Loucy (cell line): ENCODE measurements around the gene RMI1.

Experiments
- H2AFZ ChIP-seq: fragments of 200-600 bp; sonication (generic); 2 replicates; pipeline ENCODE4 v1.6.0; 2016; ENCODE audit warnings: antibody characterized with exemption, mild to moderate bottlenecking, low read length, moderate library complexity
- H3F3A ChIP-seq: fragments of 200-600 bp; 2 replicates; pipeline ENCODE4 v1.6.0; 2016; ENCODE audit warnings: antibody characterized with exemption, low read depth, mild to moderate bottlenecking
- H3K27me3 ChIP-seq: fragments of 200-600 bp; sonication (generic); 2 replicates; pipeline ENCODE4 v1.6.1; 2014; ENCODE audit warnings: low read length, mild to moderate bottlenecking; ENCODE audit not compliant: insufficient read depth, poor library complexity, severe bottlenecking
- H3K36me3 ChIP-seq: fragments of 200-600 bp; sonication (generic); 2 replicates; pipeline ENCODE4 v1.6.1; 2016; ENCODE audit warnings: low read length; ENCODE audit not compliant: insufficient read depth
- H3K4me1 ChIP-seq: fragments of 200-600 bp; sonication (generic); 2 replicates; pipeline ENCODE4 v1.5.1; 2014; ENCODE audit warnings: low read length, mild to moderate bottlenecking; ENCODE audit not compliant: insufficient read depth, poor library complexity, severe bottlenecking
- H3K4me2 ChIP-seq: fragments of 200-600 bp; sonication (generic); 2 replicates; pipeline ENCODE4 v1.6.0; 2014; ENCODE audit warnings: antibody characterized with exemption, low read length, low read depth, mild to moderate bottlenecking; ENCODE audit not compliant: poor library complexity, severe bottlenecking
- H3K4me3 ChIP-seq: fragments of 200-600 bp; sonication (generic); 2 replicates; pipeline ENCODE4 v1.5.1; 2014; ENCODE audit warnings: low read length, mild to moderate bottlenecking, mixed read lengths; ENCODE audit not compliant: poor library complexity, severe bottlenecking
- H3K79me2 ChIP-seq: fragments of 200-600 bp; sonication (generic); 2 replicates; pipeline ENCODE4 v1.6.1; 2014; ENCODE audit warnings: low read length; ENCODE audit not compliant: insufficient read depth
- H3K9ac ChIP-seq: fragments of 200-600 bp; sonication (generic); 2 replicates; pipeline ENCODE4 v1.6.0; 2014; ENCODE audit warnings: mild to moderate bottlenecking, low read depth, low read length, moderate library complexity; ENCODE audit not compliant: poor library complexity, severe bottlenecking
- H3K9me2 ChIP-seq: fragments of 200-600 bp; sonication (generic); replicated peaks from 2 replicates; pipeline ENCODE4 v1.6.1; 2016; ENCODE audit warnings: low read depth, low read length, mixed read lengths
- H3K9me3 ChIP-seq: fragments of 200-600 bp; sonication (generic); 2 replicates; pipeline ENCODE4 v1.6.1; 2014; ENCODE audit warnings: mild to moderate bottlenecking, antibody characterized with exemption, low read length, low read depth; ENCODE audit not compliant: insufficient read depth
- H4K20me1 ChIP-seq: fragments of 200-600 bp; sonication (generic); 2 replicates; pipeline ENCODE4 v1.6.0; 2014; ENCODE audit warnings: antibody characterized with exemption, low read length, mild to moderate bottlenecking; ENCODE audit not compliant: insufficient read depth, poor library complexity, severe bottlenecking
- EZH2phosphoT487 ChIP-seq: fragments of 200-600 bp; IDR thresholded peaks from 2 replicates; pipeline ENCODE4 v1.6.1; 2018; ENCODE audit warnings: antibody characterized with exemption, mild to moderate bottlenecking, moderate library complexity, borderline replicate concordance
- TF ChIP-seq, protein P1 (sequence below): fragments of 200-600 bp; sonication (generic); conservative IDR thresholded peaks from 2 replicates; pipeline ENCODE4 v1.5.1; 2014; ENCODE audit warnings: mild to moderate bottlenecking, antibody characterized with exemption, low read length

The RMI1 gene

GRCh38 chr9:83986765-83987401 lies 6.3 kb downstream of the RMI1 start:
- H3K9me2 ChIP-seq, result no peaks in the 10 kb centered on the region
- no peaks in the 10 kb centered on the region for H3F3A ChIP-seq
- H3K27me3 ChIP-seq, result no peaks in the 10 kb centered on the region
- peaks cover 25% of the 10 kb centered on the region for H4K20me1 ChIP-seq
- peaks cover 5% of the 10 kb centered on the region; the same call in 1 of the 2 replicates for H3K36me3 ChIP-seq
- TF ChIP-seq, protein P1, sequence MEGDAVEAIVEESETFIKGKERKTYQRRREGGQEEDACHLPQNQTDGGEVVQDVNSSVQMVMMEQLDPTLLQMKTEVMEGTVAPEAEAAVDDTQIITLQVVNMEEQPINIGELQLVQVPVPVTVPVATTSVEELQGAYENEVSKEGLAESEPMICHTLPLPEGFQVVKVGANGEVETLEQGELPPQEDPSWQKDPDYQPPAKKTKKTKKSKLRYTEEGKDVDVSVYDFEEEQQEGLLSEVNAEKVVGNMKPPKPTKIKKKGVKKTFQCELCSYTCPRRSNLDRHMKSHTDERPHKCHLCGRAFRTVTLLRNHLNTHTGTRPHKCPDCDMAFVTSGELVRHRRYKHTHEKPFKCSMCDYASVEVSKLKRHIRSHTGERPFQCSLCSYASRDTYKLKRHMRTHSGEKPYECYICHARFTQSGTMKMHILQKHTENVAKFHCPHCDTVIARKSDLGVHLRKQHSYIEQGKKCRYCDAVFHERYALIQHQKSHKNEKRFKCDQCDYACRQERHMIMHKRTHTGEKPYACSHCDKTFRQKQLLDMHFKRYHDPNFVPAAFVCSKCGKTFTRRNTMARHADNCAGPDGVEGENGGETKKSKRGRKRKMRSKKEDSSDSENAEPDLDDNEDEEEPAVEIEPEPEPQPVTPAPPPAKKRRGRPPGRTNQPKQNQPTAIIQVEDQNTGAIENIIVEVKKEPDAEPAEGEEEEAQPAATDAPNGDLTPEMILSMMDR, result no peak
- no peak for TF ChIP-seq EZH2phosphoT487
- no peak overlapping the region for H3K4me3 ChIP-seq
- no peak overlapping the region for H3K9ac ChIP-seq
- peaks cover 44% of the 10 kb centered on the region for H3K4me1 ChIP-seq
- no peaks in the 10 kb centered on the region for H3K9me3 ChIP-seq
- H2AFZ ChIP-seq, result no peak overlapping the region
- peaks cover 79% of the 10 kb centered on the region for H3K79me2 ChIP-seq
- peak overlapping the region; percentile 82 for H3K4me2 ChIP-seq

- Histone ChIP-seq H4K20me1 (peaks cover 21% of the 10 kb centered on the region), H3K36me3 (peaks cover 5% of the 10 kb centered on the region; the same call in 1 of the 2 replicates), H3K4me2 (peak overlapping the region; percentile 82), H2AFZ (no peak overlapping the region), H3K79me2 (peaks cover 76% of the 10 kb centered on the region), H3K4me1 (peaks cover 40% of the 10 kb centered on the region), H3K9ac (no peak overlapping the region), H3K9me2 (no peaks in the 10 kb centered on the region), H3F3A (no peaks in the 10 kb centered on the region), H3K9me3 (no peaks in the 10 kb centered on the region), H3K27me3 (no peaks in the 10 kb centered on the region), H3K4me3 (no peak overlapping the region)
- no peak for TF ChIP-seq EZH2phosphoT487
- TF ChIP-seq, protein P1, result no peak
Measured at GRCh38 chr9:83987402-83987791, 6.8 kb downstream of the RMI1 start.

DNA sequence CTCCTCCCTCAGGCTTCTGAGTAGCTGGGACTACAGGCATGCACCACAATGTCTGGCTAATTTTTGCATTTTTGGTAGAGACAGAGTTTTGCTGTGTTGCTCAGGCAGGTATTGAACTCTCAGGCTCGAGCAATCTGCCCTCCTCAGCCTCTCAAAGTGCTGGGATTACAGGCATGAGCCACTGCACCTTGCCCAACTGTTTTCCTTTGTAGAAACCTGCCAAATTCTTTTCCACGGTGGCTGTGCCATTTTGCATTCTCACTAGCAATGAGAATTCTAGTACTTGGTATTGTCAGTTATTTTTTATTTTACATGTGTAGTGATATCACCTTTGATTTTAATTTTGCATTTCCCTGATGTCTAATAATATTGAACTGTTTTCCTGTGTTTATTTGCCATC lies 7.8 kb downstream of the RMI1 start:
- Histone ChIP-seq H3K9me3 (no peaks in the 10 kb centered on the region), H3K9me2 (no peaks in the 10 kb centered on the region), H3K36me3 (peaks cover 5% of the 10 kb centered on the region; the same call in 1 of the 2 replicates), H3K79me2 (peaks cover 75% of the 10 kb centered on the region), H3K9ac (no peak overlapping the region), H4K20me1 (peaks cover 15% of the 10 kb centered on the region), H3K27me3 (no peaks in the 10 kb centered on the region), H3K4me1 (peaks cover 30% of the 10 kb centered on the region), H3K4me2 (no peak overlapping the region), H3F3A (no peaks in the 10 kb centered on the region), H3K4me3 (no peak overlapping the region), H2AFZ (no peak overlapping the region)
- TF ChIP-seq, protein P1, result no peak
- TF ChIP-seq EZH2phosphoT487, result no peak
